Spleen (tissue), 7 donors: ENCODE data around the gene SPACA7.

Experiments used
- CTCF ChIP-seq, 11 experiments: fragments of 200-600 bp in 7 of 11; fragments of 450-650 bp in 4 of 11; sonication (generic) in 4 of 11; IDR thresholded peaks in 8 of 11; conservative IDR thresholded peaks in 3 of 11; 1 replicate in 7 of 11; 2 replicates in 4 of 11; pipeline versions ENCODE4 v1.4.0 to v1.8.0; 2016 to 2021; ENCODE audit warnings: antibody characterized with exemption in 11 of 11, inconsistent platforms in 4 of 11, mild to moderate bottlenecking in 1 of 11
- POLR2A ChIP-seq, 3 donors: fragments of 450-650 bp; IDR thresholded peaks; one replicate each; pipeline ENCODE4 v1.5.1; 2017; ENCODE audit warnings: antibody characterized with exemption in 3 of 3, mild to moderate bottlenecking in 1 of 3
- POLR2AphosphoS5 ChIP-seq, 3 donors: sonication (generic); formaldehyde crosslinking; IDR thresholded peaks; one replicate each; pipeline ENCODE4 v1.5.1; 2017; ENCODE audit warnings: antibody characterized with exemption in 3 of 3
- donor health status: DM: no; HTN: no; CAD: no; lungs with moderate emphysema.
- donor health status: DM: no; HTN: no; CAD: no.
- donor health status: DM: no; HTN: no; CAD: no.

GRCh38 chr13:112347986-112348385 lies 28.2 kb upstream of the SPACA7 start:
- no peak for TF ChIP-seq POLR2A (IDR thresholded peaks at IDR 0.05)
- no peak for TF ChIP-seq CTCF (IDR thresholded peaks at IDR 0.05 in 8 of 11, conservative IDR thresholded peaks at IDR 0.05 in 3 of 11)
- TF ChIP-seq POLR2AphosphoS5 (IDR thresholded peaks at IDR 0.05) = no peak
